HG03457 (cell line): Measurements from ENCODE around the gene TRAPPC11.

Experiments
- ATAC-seq: cut with Tn5 transposase; IDR thresholded peaks from one replicate; pipeline ENCODE4 v1.9.1; 2021; ENCODE audit warnings: moderate number of reproducible peaks; ENCODE audit not compliant: unreplicated experiment

Gene TRAPPC11

GRCh38 chr4:183755596-183755995 lies 96.5 kb downstream of the TRAPPC11 start:
- no peak for ATAC-seq

- ATAC-seq, result no peak
Measured at GRCh38 chr4:183757060-183757459, 98.0 kb downstream of the TRAPPC11 start.

DNA sequence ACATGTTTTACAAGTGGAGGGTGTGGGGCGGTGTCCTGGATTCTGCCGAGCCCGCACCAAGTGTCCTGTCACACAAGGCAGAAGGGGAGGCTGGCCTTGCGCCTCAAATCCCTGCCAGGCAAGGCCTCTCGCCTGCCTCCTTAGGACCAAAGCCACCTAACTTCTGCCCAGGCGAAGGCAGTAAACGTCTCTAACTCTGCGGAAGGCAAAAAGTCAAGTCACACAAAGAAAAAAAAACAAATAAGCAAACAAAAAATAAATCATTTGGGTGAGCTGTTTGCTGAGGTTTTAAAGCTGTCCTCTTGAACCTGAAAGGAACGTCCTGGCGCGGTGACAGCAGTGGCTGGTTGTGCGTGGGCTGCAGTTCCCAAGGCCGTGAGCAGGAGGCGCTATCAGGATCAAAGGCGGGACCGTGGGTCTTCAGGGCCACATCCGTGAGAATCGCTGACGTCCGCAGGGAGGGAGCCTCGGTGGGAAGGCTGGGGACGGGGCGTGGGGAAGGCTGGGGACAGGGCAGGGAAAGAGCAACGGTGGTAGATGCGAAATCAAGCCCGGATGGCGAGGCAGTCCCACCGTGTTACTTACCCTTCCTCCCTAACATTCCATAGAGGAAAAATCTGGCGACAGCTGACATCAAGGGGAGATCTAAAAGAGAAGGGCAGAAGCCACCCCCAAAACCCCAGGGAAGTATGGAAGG lies 99.1 kb downstream of the TRAPPC11 start:
- ATAC-seq, result no peak

DNA sequence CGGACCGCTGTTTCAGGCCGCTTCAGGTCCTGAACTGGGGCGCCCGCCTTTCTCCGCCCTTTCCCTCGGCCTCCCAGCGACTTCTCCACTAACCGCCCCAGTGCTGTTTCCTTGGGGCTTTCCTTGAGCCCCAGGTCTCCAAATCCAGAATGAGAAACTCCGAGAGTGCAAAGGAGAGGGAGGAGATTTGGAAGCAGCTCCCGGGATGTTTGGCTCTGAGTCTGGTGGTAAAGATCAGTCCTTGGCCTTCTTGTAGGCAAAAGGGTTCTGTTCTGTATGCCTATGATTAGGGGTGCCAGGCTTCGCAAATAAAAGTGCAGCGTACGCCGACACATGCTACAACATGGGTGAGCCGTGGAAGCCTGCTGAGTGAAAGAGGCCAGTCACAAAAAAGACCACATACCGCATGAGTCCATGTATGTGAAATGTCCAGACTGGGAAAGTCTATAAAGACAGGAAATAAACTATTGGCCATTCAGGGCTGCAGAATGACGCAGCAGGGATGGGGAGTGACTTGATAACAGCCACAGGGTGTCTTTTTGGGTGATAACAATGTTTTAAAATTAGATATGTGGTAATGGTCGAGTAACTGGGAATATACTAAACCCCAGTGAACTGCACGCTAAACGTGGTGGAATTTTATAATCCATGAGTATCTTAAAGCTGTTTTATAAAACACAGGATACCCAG lies 99.8 kb downstream of the TRAPPC11 start:
- no peak for ATAC-seq

- no peak for ATAC-seq
Measured at GRCh38 chr4:183760326-183760725, 101.2 kb downstream of the TRAPPC11 start.
